Measurements from ENCODE around the gene DYRK1A. TPM values are rescaled to one million over a fixed set of nuclear protein-coding genes. Genes with fewer than 3 reads are reported as not detected.
"Not testable (repeated sequence)": the region's sequence is repeated elsewhere in the genome, so short reads cannot be mapped to it uniquely, and the experiment has no call there.

The DYRK1A gene
- polyA plus RNA-seq, 3 donors from 2014 or later: 1.8 to 4.8 (median 4.0) TPM

GRCh38 chr21:37509802-37510393 is 143.3 kb downstream of the DYRK1A start:
- no peak for DNase-seq
- Mint-ChIP-seq H3K27ac (peak overlapping the region in 3 of 6 donors; percentile 9 to 56 (median 45)), H3K4me1 (peaks cover 10 to 29% of the 10 kb centered on the region in 2 donors), H3K4me3 (no peak overlapping the region), H3K9me3 (no peaks in the 10 kb centered on the region), H3K27me3 (ENCODE audit: low read depth in 3 of 3) (peaks cover 0 to 5% (median 5%) of the 10 kb centered on the region in 3 donors), H3K36me3 (peaks cover 14 to 39% (median 27%) of the 10 kb centered on the region in 3 donors)

DNA sequence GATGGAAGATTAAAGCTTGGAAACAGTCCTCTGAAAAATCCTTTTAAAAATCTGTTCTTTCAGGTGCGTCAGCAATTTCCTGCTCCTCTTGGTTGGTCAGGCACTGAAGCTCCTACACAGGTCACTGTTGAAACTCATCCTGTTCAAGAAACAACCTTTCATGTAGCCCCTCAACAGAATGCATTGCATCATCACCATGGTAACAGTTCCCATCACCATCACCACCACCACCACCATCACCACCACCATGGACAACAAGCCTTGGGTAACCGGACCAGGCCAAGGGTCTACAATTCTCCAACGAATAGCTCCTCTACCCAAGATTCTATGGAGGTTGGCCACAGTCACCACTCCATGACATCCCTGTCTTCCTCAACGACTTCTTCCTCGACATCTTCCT is 145.3 kb downstream of the DYRK1A start:
- H3K27me3 Mint-ChIP-seq (ENCODE audit: low read depth in 3 of 3): peaks cover 0 to 5% (median 5%) of the 10 kb centered on the region in 3 donors
- H3K4me1 Mint-ChIP-seq: peaks cover 10 to 34% of the 10 kb centered on the region in 2 donors
- H3K36me3 Mint-ChIP-seq: peaks cover 7 to 32% (median 27%) of the 10 kb centered on the region in 3 donors
- H3K27ac Mint-ChIP-seq: peak overlapping the region in 4 of 6 donors; percentile 6 to 74 (median 40)
- DNase-seq: no peak
- no peaks in the 10 kb centered on the region for H3K9me3 Mint-ChIP-seq
- no peak overlapping the region for H3K4me3 Mint-ChIP-seq

GRCh38 chr21:37513383-37513782 is 146.8 kb downstream of the DYRK1A start:
- DNase-seq: no peak
- Mint-ChIP-seq H3K9me3 (no peaks in the 10 kb centered on the region), H3K36me3 (peaks cover 7 to 43% (median 30%) of the 10 kb centered on the region in 3 donors), H3K27ac (peak overlapping the region in 3 of 6 donors; percentile 26 to 50 (median 40)), H3K4me1 (peaks cover 13 to 46% of the 10 kb centered on the region in 2 donors), H3K27me3 (ENCODE audit: low read depth in 3 of 3) (peaks cover 5 to 11% (median 11%) of the 10 kb centered on the region in 3 donors), H3K4me3 (no peak overlapping the region)

DNA sequence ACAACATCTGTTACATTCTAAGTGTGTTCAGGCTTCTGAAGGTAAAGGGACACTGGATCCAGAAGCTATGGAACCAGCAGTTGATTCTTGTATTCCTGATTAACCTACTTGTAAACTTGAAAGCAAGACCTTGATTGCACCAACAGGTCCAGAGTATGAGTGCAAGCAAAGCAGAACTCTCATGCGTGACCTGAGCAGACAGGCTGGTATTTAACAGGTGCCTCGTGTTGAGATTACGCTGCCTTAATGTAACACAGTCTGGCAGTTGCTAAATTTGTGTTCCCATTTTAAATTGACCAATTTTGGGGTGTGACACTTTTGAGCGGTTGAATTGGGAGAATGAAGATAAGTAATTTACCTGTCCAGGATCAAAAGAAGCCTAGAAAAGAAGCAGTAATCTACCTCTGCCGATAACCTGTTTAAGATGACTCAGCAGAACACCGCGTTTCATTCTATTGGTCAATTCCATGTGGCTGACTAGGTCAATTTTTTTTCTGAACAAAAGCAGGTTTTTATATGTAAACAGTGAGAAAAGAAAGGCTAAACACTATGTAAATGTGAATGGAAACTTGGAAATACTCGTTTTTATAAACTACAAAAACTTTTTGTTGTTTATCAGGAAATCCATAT is 147.6 kb downstream of the DYRK1A start:
- Mint-ChIP-seq H3K27ac (peak overlapping the region in 4 of 6 donors; percentile 3 to 66 (median 56)), H3K4me1 (peaks cover 13 to 50% of the 10 kb centered on the region in 2 donors), H3K27me3 (ENCODE audit: low read depth in 3 of 3) (peaks cover 5 to 11% (median 11%) of the 10 kb centered on the region in 3 donors), H3K4me3 (no peak overlapping the region), H3K36me3 (peaks cover 7 to 43% (median 30%) of the 10 kb centered on the region in 3 donors), H3K9me3 (no peaks in the 10 kb centered on the region)
- no peak for DNase-seq

- Mint-ChIP-seq H3K9me3 (no peaks in the 10 kb centered on the region), H3K36me3 (peaks cover 6 to 25% (median 17%) of the 10 kb centered on the region in 3 donors), H3K4me3 (no peak overlapping the region), H3K4me1 (peaks cover 13 to 48% of the 10 kb centered on the region in 2 donors), H3K27me3 (ENCODE audit: low read depth in 3 of 3) (peaks cover 5 to 10% (median 8%) of the 10 kb centered on the region in 3 donors), H3K27ac (peak overlapping the region in 4 of 6 donors; percentile 0 to 68 (median 52))
- no peak for DNase-seq
These were observed 150.4 kb downstream of the DYRK1A start for GRCh38 chr21:37516998-37517397.

GRCh38 chr21:37520801-37521200 is 154.2 kb downstream of the DYRK1A start:
- no peak overlapping the region for H3K4me3 Mint-ChIP-seq
- no peaks in the 10 kb centered on the region for H3K9me3 Mint-ChIP-seq
- DNase-seq: no peak
- peaks cover 0 to 16% (median 4%) of the 10 kb centered on the region in 3 donors for H3K36me3 Mint-ChIP-seq
- H3K4me1 Mint-ChIP-seq: peaks cover 5 to 16% of the 10 kb centered on the region in 2 donors
- peak overlapping the region in 2 of 6 donors; percentile 21 to 60 for H3K27ac Mint-ChIP-seq
- peaks cover 5 to 8% (median 5%) of the 10 kb centered on the region in 3 donors for H3K27me3 Mint-ChIP-seq (ENCODE audit: low read depth in 3 of 3)

DNA sequence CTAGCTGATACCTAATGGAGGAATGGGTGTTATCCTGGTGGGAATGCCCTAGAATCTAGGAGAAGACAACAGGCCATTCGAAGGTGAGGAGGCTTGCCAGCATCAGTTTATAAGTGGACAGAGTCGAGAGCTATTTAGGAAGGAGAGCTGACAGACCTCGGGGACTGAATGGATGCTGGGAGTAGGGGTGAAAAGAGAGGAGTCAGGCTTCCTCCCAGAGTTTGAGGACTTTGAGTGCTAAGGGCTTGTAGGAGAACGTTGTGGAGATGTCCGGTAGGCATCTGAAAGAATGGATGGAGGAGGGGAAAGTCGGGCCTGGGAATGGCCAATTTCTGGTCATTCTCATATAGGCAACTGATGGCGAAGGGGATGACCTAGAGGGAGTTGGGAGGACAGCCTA is 155.1 kb downstream of the DYRK1A start:
- Mint-ChIP-seq H3K4me1 (peaks cover 5 to 16% of the 10 kb centered on the region in 2 donors), H3K27ac (peak overlapping the region in 2 of 6 donors; percentile 21 to 71), H3K4me3 (no peak overlapping the region), H3K36me3 (peaks cover 0 to 12% (median 4%) of the 10 kb centered on the region in 3 donors), H3K27me3 (ENCODE audit: low read depth in 3 of 3) (peaks cover 5 to 8% (median 5%) of the 10 kb centered on the region in 3 donors), H3K9me3 (no peaks in the 10 kb centered on the region)
- no peak for DNase-seq

DNA sequence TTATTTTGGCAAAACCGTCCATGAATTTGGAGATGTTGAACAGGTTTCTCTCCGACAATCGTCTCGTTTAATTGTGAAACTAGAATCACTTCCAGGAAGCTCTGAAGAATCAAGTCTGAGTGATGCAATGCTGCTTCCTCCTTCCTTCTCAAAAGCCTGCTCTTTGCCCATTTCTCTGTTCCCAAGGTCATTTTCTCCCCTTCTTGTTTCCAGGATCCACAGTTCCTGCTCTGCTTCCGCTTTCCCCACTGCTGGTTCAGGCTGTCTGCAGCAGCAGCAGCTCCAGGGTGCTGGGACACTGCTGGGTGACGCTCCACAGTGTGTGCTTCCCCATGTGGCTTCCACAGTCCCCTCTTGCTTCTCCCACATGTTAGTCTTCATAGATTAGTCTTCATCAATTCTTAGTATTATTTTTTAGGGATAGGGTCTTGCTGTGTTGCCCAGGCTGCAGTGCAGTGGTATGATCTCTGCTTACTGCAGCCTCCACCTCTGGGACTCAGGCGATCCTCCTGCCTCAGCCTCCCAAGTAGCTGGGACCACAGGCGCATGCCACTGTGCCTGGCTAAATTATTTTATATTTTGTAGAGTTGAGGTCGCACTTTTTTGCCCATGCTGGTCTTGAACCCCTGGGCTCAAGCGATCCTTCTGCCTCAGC is 156.2 kb downstream of the DYRK1A start:
- Mint-ChIP-seq H3K4me3 (no peak overlapping the region), H3K27ac (peak overlapping the region in 3 of 6 donors; percentile 30 to 83 (median 62)), H3K4me1 (peaks cover 5 to 9% of the 10 kb centered on the region in 2 donors)

DNA sequence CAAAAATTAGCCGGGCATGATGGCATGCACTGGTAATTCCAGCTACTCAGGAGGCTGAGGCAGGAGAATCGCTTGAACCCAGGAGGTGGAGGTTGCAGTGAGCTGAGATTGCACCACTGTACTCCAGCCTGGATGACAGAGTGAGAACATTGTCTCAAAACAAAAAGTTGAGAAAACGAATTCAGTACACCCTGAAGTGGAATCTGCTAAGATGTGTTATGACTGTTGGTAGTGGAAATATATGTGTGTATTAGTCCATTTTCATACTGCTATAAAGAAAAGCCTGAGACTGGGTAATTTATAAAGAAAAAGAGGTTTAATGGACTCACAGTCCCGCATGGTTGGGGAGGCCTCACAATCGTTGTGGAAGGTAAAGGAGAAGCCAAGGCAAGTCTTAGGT is 158.4 kb downstream of the DYRK1A start:
- not testable (repeated sequence) for H3K9me3 Mint-ChIP-seq; H3K27ac Mint-ChIP-seq; H3K4me3 Mint-ChIP-seq; H3K27me3 Mint-ChIP-seq (ENCODE audit: low read depth in 3 of 3); H3K36me3 Mint-ChIP-seq; DNase-seq; H3K4me1 Mint-ChIP-seq

More for the DNA sequence above, 156.2 kb downstream of the DYRK1A start:
- no peaks in the 10 kb centered on the region for H3K9me3 Mint-ChIP-seq
- DNase-seq: no peak
- H3K36me3 Mint-ChIP-seq: peaks cover 0 to 4% (median 0%) of the 10 kb centered on the region in 3 donors
- peaks cover 3 to 4% (median 3%) of the 10 kb centered on the region in 3 donors for H3K27me3 Mint-ChIP-seq (ENCODE audit: low read depth in 3 of 3)

DNA sequence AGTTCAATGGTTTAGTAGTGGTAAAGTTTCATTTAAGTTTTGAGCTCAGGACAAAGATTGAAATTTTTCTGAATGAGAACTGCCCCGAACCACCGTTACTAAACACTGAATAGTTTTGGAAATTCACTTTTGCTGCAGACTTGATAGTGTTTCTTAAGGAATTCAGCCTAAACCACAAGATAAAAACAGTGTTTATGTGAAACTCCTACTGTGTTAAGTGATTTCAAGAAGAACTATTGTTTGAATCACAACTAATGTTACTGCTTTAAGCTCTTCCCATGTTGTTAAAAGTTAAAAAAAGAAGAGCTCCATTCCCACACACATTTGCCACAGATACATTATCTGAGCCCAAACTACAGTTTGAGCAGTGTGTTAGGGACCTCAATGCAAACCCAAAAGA is 159.2 kb downstream of the DYRK1A start:
- Mint-ChIP-seq H3K36me3 (no peaks in the 10 kb centered on the region), H3K4me1 (peaks cover 7% of the 10 kb centered on the region in 2 donors), H3K9me3 (peaks cover 0 to 2% (median 0%) of the 10 kb centered on the region in 6 donors), H3K27me3 (ENCODE audit: low read depth in 3 of 3) (peaks cover 0 to 11% (median 7%) of the 10 kb centered on the region in 3 donors), H3K27ac (no peak overlapping the region), H3K4me3 (no peak overlapping the region)
- no peak for DNase-seq

DNA sequence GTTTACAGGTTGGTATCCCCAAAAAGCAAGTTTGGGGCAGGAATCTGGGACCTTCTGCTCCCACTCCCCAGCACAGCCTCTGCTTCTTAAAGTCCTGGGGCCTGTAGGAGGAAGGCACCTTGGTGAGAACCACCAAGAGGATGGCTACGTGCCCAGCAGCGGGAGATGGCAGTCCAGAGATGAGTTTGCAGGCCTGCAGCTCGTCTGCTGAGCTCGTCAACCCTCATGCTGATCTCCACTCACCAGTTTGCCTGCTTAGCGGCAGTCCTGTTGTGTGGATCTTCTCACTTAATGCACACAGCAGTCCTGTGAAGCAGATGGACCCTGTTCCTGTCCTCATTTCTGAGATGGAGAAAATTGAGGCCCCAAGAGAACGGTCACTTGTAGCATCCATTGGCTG is 160.5 kb downstream of the DYRK1A start:
- Mint-ChIP-seq H3K27ac (no peak overlapping the region), H3K27me3 (ENCODE audit: low read depth in 3 of 3) (peaks cover 0 to 11% (median 7%) of the 10 kb centered on the region in 3 donors), H3K4me1 (peaks cover 7% of the 10 kb centered on the region in 2 donors), H3K36me3 (no peaks in the 10 kb centered on the region), H3K9me3 (peaks cover 0 to 2% (median 0%) of the 10 kb centered on the region in 6 donors), H3K4me3 (no peak overlapping the region)
- no peak for DNase-seq

DNA sequence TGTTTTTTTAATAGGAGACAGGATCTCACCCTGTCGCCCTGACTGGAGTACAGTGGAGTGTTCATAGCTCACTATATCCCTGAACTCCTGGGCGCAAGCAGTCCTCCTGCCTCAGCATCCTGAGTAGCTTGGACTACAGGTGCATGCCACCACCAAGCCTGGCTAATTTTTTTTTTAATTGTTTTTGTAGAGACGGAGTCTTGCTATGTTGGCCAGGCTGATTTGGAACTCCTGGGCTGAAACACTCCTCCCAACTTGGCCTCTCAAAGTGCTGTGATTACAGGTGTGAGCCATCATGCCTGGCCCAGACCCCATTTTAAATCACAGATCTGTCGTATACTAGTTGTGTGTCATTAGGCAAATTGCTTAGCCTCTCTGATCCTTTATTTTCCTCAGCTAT is 161.1 kb downstream of the DYRK1A start:
- peaks cover 0 to 2% (median 0%) of the 10 kb centered on the region in 6 donors for H3K9me3 Mint-ChIP-seq
- H3K27me3 Mint-ChIP-seq (ENCODE audit: low read depth in 3 of 3): peaks cover 0 to 11% (median 7%) of the 10 kb centered on the region in 3 donors
- H3K36me3 Mint-ChIP-seq: no peaks in the 10 kb centered on the region
- no peak for DNase-seq
- no peak overlapping the region for H3K4me3 Mint-ChIP-seq
- H3K4me1 Mint-ChIP-seq: peaks cover 5 to 7% of the 10 kb centered on the region in 2 donors
- H3K27ac Mint-ChIP-seq: no peak overlapping the region

DNA sequence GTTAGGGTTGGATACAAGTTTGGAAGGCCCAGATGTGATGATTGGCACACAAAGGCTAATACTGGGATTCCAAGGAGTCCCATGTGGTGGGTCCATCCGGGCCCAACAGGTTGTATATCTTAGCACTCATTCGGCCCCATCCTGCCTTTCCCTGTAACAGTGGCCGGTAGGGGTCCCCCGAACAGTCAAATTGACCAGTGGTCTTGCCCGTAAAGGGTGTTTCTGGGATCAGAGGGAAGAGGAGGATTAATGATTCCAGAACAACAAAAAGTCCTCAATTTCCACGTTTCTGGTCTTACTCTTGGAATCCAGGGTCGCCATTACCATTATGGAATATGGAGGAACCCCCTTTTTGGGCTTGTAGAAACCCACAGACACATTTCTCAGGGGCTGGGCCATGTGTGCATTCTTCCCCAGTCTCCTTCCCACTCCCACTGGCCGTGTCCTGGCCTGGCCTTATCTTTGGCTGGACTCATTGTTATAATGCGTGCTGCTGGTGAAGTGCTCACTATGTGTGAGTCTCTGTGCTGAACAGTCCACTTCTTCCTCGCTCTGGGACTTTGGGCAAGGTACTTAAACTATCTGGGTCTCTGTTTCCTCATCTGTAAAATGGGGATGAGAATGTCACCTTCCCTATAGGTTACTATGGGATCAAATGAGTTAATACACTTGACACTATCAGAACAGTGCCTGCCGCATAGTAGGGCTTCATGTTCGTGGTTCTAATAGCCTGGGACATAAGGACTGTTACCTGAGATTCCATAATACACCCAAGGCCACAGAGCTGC is 161.8 kb downstream of the DYRK1A start:
- Mint-ChIP-seq H3K36me3 (no peaks in the 10 kb centered on the region), H3K27me3 (ENCODE audit: low read depth in 3 of 3) (peaks cover 3 to 11% (median 7%) of the 10 kb centered on the region in 3 donors), H3K4me3 (no peak overlapping the region), H3K9me3 (peaks cover 0 to 2% (median 0%) of the 10 kb centered on the region in 6 donors), H3K4me1 (peaks cover 4 to 7% of the 10 kb centered on the region in 2 donors), H3K27ac (no peak overlapping the region)
- no peak for DNase-seq
